SHP77 (cell line): ENCODE measurements around the gene AKT3.

ENCODE experiments used
- DNase-seq, 2 experiments: peaks; one replicate each; lab custom pipeline; 2025; lab: John Stamatoyannopoulos, UW

Gene AKT3

DNA sequence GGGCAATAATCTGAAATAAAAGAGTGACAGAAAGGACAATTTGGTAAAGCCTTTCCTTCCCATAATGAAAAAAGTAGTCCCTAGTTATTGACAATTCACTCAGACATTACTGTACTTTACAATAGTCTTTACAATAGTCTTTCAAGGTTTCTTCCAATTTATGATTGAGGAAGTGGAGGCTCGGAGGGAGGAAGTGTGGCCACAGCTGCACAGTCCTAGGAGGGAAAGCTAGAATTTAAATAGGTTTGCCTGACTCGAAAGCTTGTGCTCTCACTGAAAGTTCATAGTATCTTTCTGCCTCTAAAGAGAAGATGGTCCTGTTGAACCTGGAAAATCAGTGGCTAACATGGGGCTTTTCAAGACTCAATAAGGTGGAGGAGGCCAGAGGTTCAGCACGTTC is 391.0 kb downstream of the AKT3 start:
- no peak for DNase-seq

- no peak for DNase-seq
These were observed 392.6 kb downstream of the AKT3 start for GRCh38 chr1:243457363-243457982.

- peak; percentile 64 to 78 for DNase-seq
These were observed 394.0 kb downstream of the AKT3 start for GRCh38 chr1:243455760-243456651.

DNA sequence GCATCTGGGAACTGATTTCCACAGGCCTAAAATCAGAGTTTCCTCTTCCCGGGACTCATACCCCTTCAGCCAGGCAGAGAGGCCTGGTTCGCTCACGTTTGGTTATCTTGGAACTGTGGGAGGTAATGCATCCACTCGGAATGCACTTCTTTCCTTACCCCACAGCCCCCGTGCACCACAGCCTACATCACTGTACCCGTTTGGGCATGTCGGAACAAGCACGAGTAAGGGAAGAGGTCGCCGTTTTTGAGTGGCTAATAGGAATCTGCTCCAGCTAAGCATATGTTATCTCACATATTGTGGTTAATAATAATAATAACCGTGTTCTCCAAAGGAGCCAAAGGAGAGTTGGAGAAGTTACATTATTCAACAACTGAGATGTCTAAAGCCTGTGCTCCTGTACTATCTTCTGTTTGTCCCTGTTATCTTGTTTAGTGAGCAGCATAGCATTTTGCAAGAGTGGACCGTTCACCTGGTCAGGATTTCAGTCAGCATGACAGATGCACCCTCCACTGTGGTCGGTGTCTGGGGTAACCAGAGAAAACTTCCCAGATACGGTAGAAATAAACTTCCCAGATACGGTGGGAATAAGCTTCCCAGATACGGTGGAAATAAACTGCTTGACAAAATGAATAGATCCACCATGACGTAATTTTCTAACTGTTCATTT is 395.6 kb downstream of the AKT3 start:
- no peak for DNase-seq

GRCh38 chr1:243452092-243452491 is 398.0 kb downstream of the AKT3 start:
- no peak for DNase-seq

- DNase-seq = no peak
These were observed 400.7 kb downstream of the AKT3 start for GRCh38 chr1:243449373-243449772.

DNA sequence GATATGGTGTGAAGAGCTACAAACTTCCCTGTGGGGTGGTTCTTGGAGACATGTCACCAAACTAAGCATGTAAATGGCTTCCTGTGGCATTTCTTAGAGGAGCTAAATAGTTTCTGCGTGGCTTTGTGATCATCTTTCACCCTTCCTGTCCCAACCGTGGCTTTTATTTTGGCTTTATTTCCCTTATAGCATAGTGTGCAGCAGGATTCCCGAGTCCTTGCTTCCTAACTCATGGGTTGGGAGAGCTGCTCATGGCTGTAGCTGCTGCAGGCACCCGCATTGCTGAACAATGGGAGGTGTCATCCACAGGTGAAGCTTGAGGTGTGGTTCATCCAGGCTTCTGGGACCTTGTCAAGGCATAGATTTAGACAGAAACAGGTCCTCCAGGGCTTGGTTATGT is 402.2 kb downstream of the AKT3 start:
- DNase-seq = no peak

DNA sequence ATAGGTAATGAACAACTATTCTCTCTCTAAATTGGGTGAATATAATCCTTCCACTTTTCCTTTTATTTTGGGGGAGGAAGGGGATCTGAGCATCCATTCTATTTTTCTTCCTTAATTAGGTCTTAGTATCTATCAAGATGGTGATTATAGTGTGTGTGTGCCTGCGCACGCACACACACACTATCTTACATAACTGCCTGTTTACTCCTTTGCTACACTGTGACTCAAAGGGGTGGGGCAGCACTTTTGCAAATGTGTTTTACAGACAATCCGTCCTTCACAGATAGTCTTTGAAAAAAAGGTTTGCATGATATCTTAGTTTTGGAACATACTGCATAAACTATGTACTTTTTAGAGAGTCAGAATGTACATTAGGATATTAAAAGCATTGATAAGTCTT is 402.7 kb downstream of the AKT3 start:
- DNase-seq = no peak

DNA sequence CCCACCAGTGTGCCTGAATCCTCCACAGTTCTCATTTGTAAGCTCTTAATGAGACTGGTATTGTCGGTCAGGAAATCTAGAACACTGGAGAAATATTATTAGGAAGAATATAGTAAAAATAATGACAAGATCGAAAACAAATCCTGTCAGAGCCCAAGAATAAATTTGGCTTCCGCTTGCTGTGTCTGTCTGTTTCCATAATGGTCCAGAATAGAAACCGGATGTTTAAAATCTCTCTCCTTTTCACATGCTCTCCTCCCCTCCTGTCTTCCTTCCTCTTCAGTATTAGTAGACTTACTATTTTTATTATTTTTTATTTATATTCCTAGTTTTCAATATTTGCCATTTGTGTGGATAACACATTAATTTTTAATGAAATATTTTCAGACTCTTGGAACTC is 406.5 kb downstream of the AKT3 start:
- no peak for DNase-seq

- no peak for DNase-seq
These were observed 408.4 kb downstream of the AKT3 start for GRCh38 chr1:243441601-243442000.

DNA sequence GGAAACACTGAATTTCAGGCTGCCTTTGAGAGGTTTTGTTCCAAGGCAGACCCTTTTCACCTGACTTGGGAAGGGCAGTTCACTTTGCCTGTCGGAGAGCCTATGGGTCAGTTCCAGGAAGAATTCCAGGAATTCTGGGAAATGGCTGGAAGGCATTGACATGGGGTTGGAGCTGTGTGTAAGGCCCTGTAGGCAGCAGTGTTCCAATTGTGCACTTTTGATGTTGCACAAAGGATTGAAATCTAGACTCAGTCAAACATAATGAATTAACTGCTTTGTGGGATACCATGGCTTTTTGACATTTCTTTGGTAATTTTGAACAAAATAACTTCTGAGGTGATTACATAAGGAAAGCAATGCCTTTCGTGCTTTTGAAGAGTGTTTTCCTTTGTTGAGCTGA is 409.6 kb downstream of the AKT3 start:
- DNase-seq = no peak

DNA sequence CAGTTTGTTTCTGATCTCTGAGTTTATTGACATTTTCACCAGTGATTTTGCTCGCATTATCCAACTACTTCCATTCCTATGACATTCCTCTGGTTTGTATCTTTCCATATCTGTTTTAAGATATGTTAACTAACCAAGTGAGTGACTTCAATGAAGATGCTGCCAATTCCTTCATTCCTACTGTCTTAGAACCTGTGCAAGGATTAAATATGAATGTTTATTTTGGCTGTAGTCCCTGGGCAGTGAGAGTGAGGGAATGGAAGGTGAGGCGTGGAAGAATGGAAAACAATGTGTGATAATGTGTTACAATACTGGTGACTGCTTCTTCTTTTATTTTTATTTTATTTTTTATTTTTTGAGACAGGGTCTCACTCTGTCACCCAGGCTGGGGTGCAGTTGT is 411.2 kb downstream of the AKT3 start:
- DNase-seq = no peak
